SK-N-MC (cell line): ENCODE measurements around the gene ADAMTS3.

Experiments used
- EZH2 ChIP-seq: fragments of 200-600 bp; sonication (generic); IDR thresholded peaks from one replicate; pipeline ENCODE4 v1.6.1; 2017; ENCODE audit warnings: antibody characterized with exemption
- FOXP2 ChIP-seq: optimal IDR thresholded peaks from 2 replicates; pipeline ENCODE3; 2011; ENCODE audit warnings: mild to moderate bottlenecking, moderate library complexity; ENCODE audit not compliant: insufficient read depth; ENCODE audit errors: extremely low read length, control extremely low read depth
- POLR2AphosphoS5 ChIP-seq: IDR thresholded peaks from 2 replicates; pipeline ENCODE4 v1.6.1; 2012; ENCODE audit warnings: mild to moderate bottlenecking, low read depth, low read length, borderline replicate concordance

DNA sequence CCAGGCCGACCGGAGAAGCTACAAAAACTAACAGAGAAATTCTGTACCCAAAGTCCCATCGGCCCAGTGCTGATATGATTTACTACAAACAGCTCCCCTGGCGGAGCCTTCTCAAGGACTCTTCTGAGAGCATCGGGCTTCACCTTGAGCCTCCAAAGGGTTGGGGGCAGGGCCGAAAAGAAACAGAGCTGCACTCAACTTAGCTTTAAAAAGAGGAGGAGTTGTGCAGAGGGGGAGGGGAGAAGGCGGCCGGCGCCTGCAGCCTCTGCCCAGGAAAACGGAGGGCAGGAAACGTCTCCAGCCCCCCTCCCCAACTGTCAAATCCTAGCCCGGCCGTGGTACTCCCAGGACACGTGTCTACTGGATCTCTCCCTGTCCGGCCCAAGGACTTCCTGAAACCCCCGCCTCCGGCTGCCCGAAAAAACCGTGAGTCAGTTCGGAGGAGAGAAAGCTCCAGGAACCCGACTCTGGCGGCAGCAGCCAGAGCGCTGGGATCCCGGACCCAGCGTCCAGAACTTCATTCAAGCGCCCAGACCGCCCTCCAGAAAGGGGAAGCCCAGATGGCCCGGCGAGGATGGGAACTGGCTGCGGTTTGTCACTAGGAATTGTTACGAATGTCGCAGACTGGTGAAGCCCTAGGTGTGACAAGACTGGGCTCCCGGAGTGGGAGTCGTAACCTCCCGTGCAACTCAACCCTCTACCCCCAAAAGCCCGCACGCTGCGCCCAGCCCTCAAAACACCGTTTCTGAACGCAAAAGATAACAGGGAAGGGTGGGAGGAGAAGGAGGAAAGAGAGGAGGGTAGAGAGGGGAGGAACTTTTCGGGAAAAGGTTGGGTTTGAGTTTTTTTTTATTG, 973 bp downstream of the ADAMTS3 start:
- no peak for TF ChIP-seq POLR2AphosphoS5
- TF ChIP-seq EZH2 = no peak
- TF ChIP-seq FOXP2 = no peak
